HCT116 (cell line): ENCODE measurements around the gene SLC25A43. TPM values are rescaled to one million over a fixed set of nuclear protein-coding genes. Genes with fewer than 3 reads are reported as not detected.

Source experiments
- ATAC-seq: fragments of 200-7000 bp; cut with Tn5 transposase; 2 replicates; pipeline ENCODE4 v1.9.1; 2020; ENCODE audit warnings: mild to moderate bottlenecking, moderate library complexity
- BruUV-seq: library from RNA; stranded (reverse); fragments of 400-500 nt; replicated peaks from 2 replicates; lab custom pipeline; 2021; lab: Mats Ljungman, UMichigan
- CTCF ChIA-PET: fragments of 300-600 bp; sonication (Branson Sonifier 250); formaldehyde crosslinking; loops from one replicate; lab custom pipeline; 2021; ENCODE audit warnings: antibody characterized with exemption; lab: Charles Lee
- POLR2A ChIA-PET: fragments of 300-600, 350-600 bp; sonication (Branson Sonifier 250); formaldehyde crosslinking; loops from one replicate; lab custom pipeline; 2021; ENCODE audit warnings: antibody characterized with exemption; lab: Charles Lee
- RAD21 ChIA-PET, 2 experiments: fragments of 300-600 bp; sonication (Branson Sonifier 250); formaldehyde crosslinking; loops; one replicate each; lab custom pipeline; 2023; ENCODE audit warnings: low total read pairs in 2 of 2; ENCODE audit not compliant: uncharacterized antibody in 2 of 2, unreplicated experiment in 2 of 2, low non-redundant PET in 1 of 2; lab: Charles Lee
- DNase-seq: peaks from one replicate; pipeline ENCODE4 v3.0.0-alpha.2; 2010; ENCODE audit warnings: low read depth, low spot score
- H2AFZ ChIP-seq: fragments of 200-600 bp; shearing (Covaris generic), sonication (generic); 2 replicates; pipeline ENCODE4 v1.6.1; 2017; ENCODE audit warnings: low read depth, mixed run types, mixed read lengths, antibody characterized with exemption, low read length; ENCODE audit not compliant: poor library complexity, severe bottlenecking
- H3K27ac ChIP-seq: 2 replicates; pipeline ENCODE4 v1.5.1; 2012; ENCODE audit warnings: low read depth, low read length
- H3K27me3 ChIP-seq: fragments of 200-600 bp; sonication (generic); 2 replicates; pipeline ENCODE4 v1.6.1; 2016; ENCODE audit warnings: mixed run types, low read length, mixed read lengths; ENCODE audit not compliant: insufficient read depth
- H3K36me3 ChIP-seq, 2 experiments: fragments of 200-500 bp in 1 of 2; fragments of 200-600 bp in 1 of 2; sonication (Bioruptor generic) in 1 of 2; sonication (generic) in 1 of 2; 2 replicates each; pipeline versions ENCODE4 v1.5.1 to v1.6.1; 2014 to 2016; ENCODE audit warnings: low read length in 2 of 2, inconsistent platforms in 1 of 2, mixed read lengths in 1 of 2, mixed run types in 1 of 2; ENCODE audit not compliant: insufficient read depth in 2 of 2, control insufficient read depth in 1 of 2
- H3K4me1 ChIP-seq, 2 experiments: fragments of 200-600 bp in 1 of 2; sonication (generic) in 1 of 2; 2 replicates each; pipeline versions ENCODE4 v1.5.1 to v1.6.1; 2012 to 2017; ENCODE audit warnings: low read length in 2 of 2, inconsistent platforms in 1 of 2, mild to moderate bottlenecking in 1 of 2, mixed read lengths in 1 of 2, mixed run types in 1 of 2, moderate library complexity in 1 of 2; ENCODE audit not compliant: insufficient read depth in 2 of 2, control insufficient read depth in 1 of 2
- H3K4me2 ChIP-seq: fragments of 200-600 bp; sonication (generic); 2 replicates; pipeline ENCODE4 v1.6.1; 2017; ENCODE audit warnings: mixed run types, low read length, mixed read lengths
- H3K4me3 ChIP-seq, 2 experiments: fragments of 200-600 bp in 1 of 2; sonication (generic) in 1 of 2; replicated peaks in 1 of 2; 2 replicates each; pipeline ENCODE4 v1.5.1; 2011 to 2016; ENCODE audit warnings: low read length in 2 of 2, control low read depth in 1 of 2, low read depth in 1 of 2, mild to moderate bottlenecking in 1 of 2, mixed read lengths in 1 of 2, mixed run types in 1 of 2
- H3K79me2 ChIP-seq: fragments of 200-600 bp; sonication (generic); 2 replicates; pipeline ENCODE4 v1.6.1; 2017; ENCODE audit warnings: mild to moderate bottlenecking, mixed run types, low read length, moderate library complexity, mixed read lengths; ENCODE audit not compliant: insufficient read depth
- H3K9ac ChIP-seq: fragments of 200-600 bp; sonication (generic); 2 replicates; pipeline ENCODE4 v1.6.1; 2016; ENCODE audit warnings: low read length, mixed read lengths
- H3K9me2 ChIP-seq: fragments of 200-600 bp; sonication (generic), shearing (Covaris generic); 2 replicates; pipeline ENCODE4 v1.6.1; 2017; ENCODE audit warnings: mixed run types, mild to moderate bottlenecking, moderate library complexity; ENCODE audit not compliant: insufficient read depth
- H3K9me3 ChIP-seq, 2 experiments: fragments of 200-500 bp in 1 of 2; fragments of 200-600 bp in 1 of 2; sonication (Bioruptor generic) in 1 of 2; sonication (generic) in 1 of 2; 2 replicates each; pipeline ENCODE4 v1.6.1; 2014 to 2017; ENCODE audit warnings: low read length in 2 of 2, mixed read lengths in 2 of 2, inconsistent platforms in 1 of 2, low read depth in 1 of 2, mild to moderate bottlenecking in 1 of 2, mixed run types in 1 of 2, moderate library complexity in 1 of 2; ENCODE audit not compliant: control insufficient read depth in 1 of 2, insufficient read depth in 1 of 2
- H4K20me1 ChIP-seq: fragments of 200-600 bp; sonication (generic), shearing (Covaris generic); 2 replicates; pipeline ENCODE4 v1.6.1; 2017; ENCODE audit warnings: mixed run types, mild to moderate bottlenecking, moderate library complexity; ENCODE audit not compliant: insufficient read depth
- CBX3 ChIP-seq: IDR thresholded peaks from 2 replicates; pipeline ENCODE4 v1.6.1; 2012; ENCODE audit warnings: low read depth
- CEBPB ChIP-seq: IDR thresholded peaks from 2 replicates; pipeline ENCODE4 v1.6.1; 2012; ENCODE audit warnings: low read depth
- CTCF ChIP-seq, 3 experiments: fragments of 200-600 bp in 1 of 3; sonication (generic) in 1 of 3; IDR thresholded peaks in 2 of 3; conservative IDR thresholded peaks in 1 of 3; 2 replicates each; pipeline ENCODE4 v1.5.1; 2012 to 2017; ENCODE audit warnings: low read depth in 2 of 3, low read length in 2 of 3, antibody characterized with exemption in 1 of 3, borderline replicate concordance in 1 of 3, control low read depth in 1 of 3, mild to moderate bottlenecking in 1 of 3, mixed read lengths in 1 of 3, mixed run types in 1 of 3, moderate library complexity in 1 of 3; ENCODE audit not compliant: insufficient read depth in 1 of 3
- EGR1 ChIP-seq: IDR thresholded peaks from 2 replicates; pipeline ENCODE4 v1.6.1; 2012; ENCODE audit warnings: low read depth
- ELF1 ChIP-seq: IDR thresholded peaks from 2 replicates; pipeline ENCODE4 v1.6.1; 2012; ENCODE audit warnings: low read depth, borderline replicate concordance
- FOSL1 ChIP-seq: IDR thresholded peaks from 2 replicates; pipeline ENCODE4 v1.6.1; 2012; ENCODE audit warnings: low read depth
- JUND ChIP-seq: IDR thresholded peaks from 2 replicates; pipeline ENCODE4 v1.6.1; 2012
- POLR2A ChIP-seq: IDR thresholded peaks from 2 replicates; pipeline ENCODE4 v1.7.0; 2011; ENCODE audit warnings: borderline replicate concordance; ENCODE audit not compliant: insufficient read depth, insufficient read length; ENCODE audit errors: extremely low read depth
- POLR2AphosphoS5 ChIP-seq: IDR thresholded peaks from 2 replicates; pipeline ENCODE4 v1.6.1; 2011; ENCODE audit warnings: mild to moderate bottlenecking, low read depth, low read length, moderate library complexity
- RAD21 ChIP-seq: IDR thresholded peaks from 2 replicates; pipeline ENCODE4 v1.6.1; 2012; ENCODE audit warnings: low read depth, mild to moderate bottlenecking
- REST ChIP-seq: IDR thresholded peaks from 2 replicates; pipeline ENCODE4 v1.6.1; 2012; ENCODE audit warnings: low read depth
- SIN3A ChIP-seq: IDR thresholded peaks from 2 replicates; pipeline ENCODE4 v1.6.1; 2012; ENCODE audit warnings: low read depth
- SP1 ChIP-seq: IDR thresholded peaks from 2 replicates; pipeline ENCODE4 v1.6.1; 2012; ENCODE audit warnings: low read depth
- TCF7L2 ChIP-seq: IDR thresholded peaks from 2 replicates; pipeline ENCODE4 v1.7.0; 2011; ENCODE audit warnings: borderline replicate concordance, inconsistent platforms; ENCODE audit not compliant: insufficient read depth, insufficient read length; ENCODE audit errors: extremely low read depth
- ZFX ChIP-seq: fragments of 450-650 bp; IDR thresholded peaks from 2 replicates; pipeline ENCODE4 v1.6.1; 2017
- ZNF274 ChIP-seq: fragments of 200-500 bp; sonication (Bioruptor generic); IDR thresholded peaks from 2 replicates; pipeline ENCODE4 v1.6.1; 2014; ENCODE audit warnings: mild to moderate bottlenecking, low read depth, low read length, inconsistent platforms
- intact Hi-C: fragments of 100-400 bp; cut with micrococcal nuclease; formaldehyde crosslinking; loops from 2 replicates; pipeline ENCODE4 v1.10.0; 2022
- total RNA-seq: library from RNA; stranded (reverse); gene quantifications from one replicate; pipeline ENCODE4 v1.2.1, GENCODE V29; 2021; ENCODE audit not compliant: unreplicated experiment
- TF ChIP-seq, protein P1 (sequence below): IDR thresholded peaks from 2 replicates; pipeline ENCODE4 v1.6.1; 2012
- TF ChIP-seq, protein P2 (sequence below): IDR thresholded peaks from 2 replicates; pipeline ENCODE4 v1.6.1; 2012

The SLC25A43 gene
- total RNA-seq, 1 experiment from 2014 or later, result 14.1 TPM

DNA sequence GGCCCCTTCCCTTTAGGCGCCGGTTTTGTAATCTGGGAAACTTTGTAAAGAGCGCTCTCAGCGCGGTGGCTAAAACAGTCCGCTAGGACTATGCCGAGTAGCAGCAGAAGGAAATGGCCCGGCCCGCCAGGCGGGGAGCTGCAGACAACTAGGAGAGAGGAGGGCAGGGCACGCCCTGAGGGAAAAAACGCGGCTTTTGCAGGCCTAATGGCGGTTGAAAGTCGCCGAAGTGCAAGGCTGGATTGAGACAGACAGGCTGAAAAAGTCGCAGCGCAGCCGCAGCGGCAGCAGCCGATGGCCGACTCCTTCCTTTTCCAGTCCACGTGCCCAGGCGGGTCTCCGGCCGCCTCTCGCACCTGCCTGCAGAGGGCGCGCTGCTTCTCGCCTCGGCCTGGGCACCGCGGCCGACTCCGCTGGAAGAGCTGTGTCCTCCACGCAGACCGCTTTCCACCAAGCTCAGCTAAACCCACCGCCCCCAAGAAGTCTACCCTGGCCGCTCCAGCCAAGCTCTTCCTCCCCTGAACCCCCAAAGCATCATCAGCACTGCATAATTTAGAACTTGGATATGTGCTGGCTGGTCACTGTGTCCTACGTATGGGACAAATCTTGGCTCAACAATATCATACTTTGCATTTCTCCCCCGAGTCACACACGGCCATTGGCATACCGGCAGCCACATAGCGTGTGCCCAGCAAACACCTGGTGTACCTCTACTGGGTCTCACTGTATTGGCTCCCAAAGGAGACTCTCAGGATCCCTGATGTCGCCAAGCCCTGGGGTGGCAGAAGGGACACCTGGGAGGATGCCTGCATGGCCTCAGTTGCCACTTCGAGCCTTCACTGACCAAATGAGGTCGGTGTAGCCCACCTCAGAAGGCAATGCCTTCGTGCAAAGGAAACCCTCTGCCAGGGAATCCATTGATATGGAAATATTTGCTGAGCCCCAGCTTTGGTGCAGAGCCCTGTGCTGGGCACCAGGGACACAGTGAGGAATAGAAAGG is 83.6 kb downstream of the SLC25A43 start:
- Histone ChIP-seq H3K4me1 (peaks cover 0 to 27% of the 10 kb centered on the region in 2 experiments; a peak in 3 of 4 replicates), H3K9me2 (no peaks in the 10 kb centered on the region), H3K9ac (peak overlapping the region; percentile 49), H3K79me2 (no peaks in the 10 kb centered on the region), H4K20me1 (no peaks in the 10 kb centered on the region), H3K9me3 (no peaks in the 10 kb centered on the region), H3K4me3 (peak overlapping the region; percentile 19 to 35; a peak in 2 of 4 replicates), H3K4me2 (peak overlapping the region; percentile 71), H3K36me3 (no peaks in the 10 kb centered on the region), H3K27ac (peak overlapping the region; percentile 44; the same call in 1 of the 2 replicates), H3K27me3 (no peaks in the 10 kb centered on the region), H2AFZ (peak overlapping the region; percentile 84)
- intact Hi-C loops, result no loop called here
- ChIA-PET POLR2A (interaction anchor here (0.8 kb wide), 1 partner anchor 30 kb away, joined by 4 read pairs; no protein-coding TSS in a partner anchor), CTCF (interaction anchor here (0.6 to 3.8 kb wide), 10 partner anchors 8 to 276 kb away, joined by 3 to 36 read pairs (median 4); partner anchors contain the start of genes SLC25A5 and SOWAHD), RAD21 (no interaction called here)
- peak; percentile 90 for ATAC-seq
- TF ChIP-seq POLR2AphosphoS5 (no peak), EGR1 (no peak), JUND (no peak), ZFX (no peak), SIN3A (no peak), TCF7L2 (no peak), ELF1 (no peak), REST (no peak), CBX3 (peak; percentile 82), SP1 (no peak; the same call in 1 of the 2 replicates), RAD21 (peak; percentile 51), CEBPB (no peak), CTCF (IDR thresholded peaks at IDR 0.05 in 2 of 3, conservative IDR thresholded peaks at IDR 0.05 in 1 of 3; ENCODE audit: borderline replicate concordance in 1 of 3, insufficient read depth in 1 of 3, low read depth in 2 of 3, low read length in 2 of 3) (peak; percentile 55 to 67 (median 67); a peak in 5 of 6 replicates), ZNF274 (no peak), FOSL1 (no peak), POLR2A (no peak)
- TF ChIP-seq, protein P1, sequence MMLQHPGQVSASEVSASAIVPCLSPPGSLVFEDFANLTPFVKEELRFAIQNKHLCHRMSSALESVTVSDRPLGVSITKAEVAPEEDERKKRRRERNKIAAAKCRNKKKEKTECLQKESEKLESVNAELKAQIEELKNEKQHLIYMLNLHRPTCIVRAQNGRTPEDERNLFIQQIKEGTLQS, result no peak
- TF ChIP-seq, protein P2, sequence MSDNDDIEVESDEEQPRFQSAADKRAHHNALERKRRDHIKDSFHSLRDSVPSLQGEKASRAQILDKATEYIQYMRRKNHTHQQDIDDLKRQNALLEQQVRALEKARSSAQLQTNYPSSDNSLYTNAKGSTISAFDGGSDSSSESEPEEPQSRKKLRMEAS, result peak; percentile 98
- DNase-seq, result no peak
- no TSS peak for BruUV-seq
